Mucosa of stomach (tissue), 1 donor: Measurements from ENCODE around the gene COPS8.

Source experiments
- H3K27me3 ChIP-seq: one replicate; pipeline ENCODE4 v1.7.0; 2013; ENCODE audit warnings: mild to moderate bottlenecking, low read length; ENCODE audit not compliant: control insufficient read depth, insufficient read depth
- H3K36me3 ChIP-seq: one replicate; pipeline ENCODE4 v1.7.0; 2013; ENCODE audit warnings: low read length; ENCODE audit not compliant: control insufficient read depth, insufficient read depth
- H3K4me1 ChIP-seq: one replicate; pipeline ENCODE4 v1.7.0; 2013; ENCODE audit warnings: mild to moderate bottlenecking, low read length; ENCODE audit not compliant: control insufficient read depth, insufficient read depth
- H3K4me3 ChIP-seq: one replicate; pipeline ENCODE4 v1.7.0; 2013; ENCODE audit warnings: low read length
- H3K9ac ChIP-seq: one replicate; pipeline ENCODE4 v1.7.0; 2013; ENCODE audit warnings: mild to moderate bottlenecking, low read length, moderate library complexity
- H3K9me3 ChIP-seq: one replicate; pipeline ENCODE4 v1.7.0; 2013; ENCODE audit warnings: mild to moderate bottlenecking, low read length, moderate library complexity; ENCODE audit not compliant: control insufficient read depth
- donor health status: Pancreatic carcinoma.

The COPS8 gene

GRCh38 chr2:237092920-237093781 lies 7.5 kb downstream of the COPS8 start:
- no peaks in the 10 kb centered on the region for H3K4me1 ChIP-seq
- no peaks in the 10 kb centered on the region for H3K36me3 ChIP-seq
- H3K27me3 ChIP-seq = no peaks in the 10 kb centered on the region
- H3K4me3 ChIP-seq = no peak overlapping the region
- no peak overlapping the region for H3K9ac ChIP-seq
- no peaks in the 10 kb centered on the region for H3K9me3 ChIP-seq

GRCh38 chr2:237096201-237096600 lies 10.5 kb downstream of the COPS8 start:
- Histone ChIP-seq H3K4me1 (no peaks in the 10 kb centered on the region), H3K9me3 (no peaks in the 10 kb centered on the region), H3K27me3 (no peaks in the 10 kb centered on the region), H3K9ac (no peak overlapping the region), H3K36me3 (no peaks in the 10 kb centered on the region), H3K4me3 (no peak overlapping the region)

- Histone ChIP-seq H3K4me3 (no peak overlapping the region), H3K4me1 (no peaks in the 10 kb centered on the region), H3K9me3 (no peaks in the 10 kb centered on the region), H3K9ac (no peak overlapping the region), H3K36me3 (no peaks in the 10 kb centered on the region), H3K27me3 (no peaks in the 10 kb centered on the region)
Observed at GRCh38 chr2:237096911-237097310, 11.2 kb downstream of the COPS8 start.

GRCh38 chr2:237097326-237097910 lies 11.7 kb downstream of the COPS8 start:
- Histone ChIP-seq H3K36me3 (no peaks in the 10 kb centered on the region), H3K27me3 (no peaks in the 10 kb centered on the region), H3K4me3 (no peak overlapping the region), H3K9me3 (no peaks in the 10 kb centered on the region), H3K4me1 (no peaks in the 10 kb centered on the region), H3K9ac (no peak overlapping the region)

- no peak overlapping the region for H3K9ac ChIP-seq
- no peaks in the 10 kb centered on the region for H3K9me3 ChIP-seq
- no peaks in the 10 kb centered on the region for H3K36me3 ChIP-seq
- no peak overlapping the region for H3K4me3 ChIP-seq
- no peaks in the 10 kb centered on the region for H3K27me3 ChIP-seq
- no peaks in the 10 kb centered on the region for H3K4me1 ChIP-seq
Observed at GRCh38 chr2:237097911-237098702, 12.4 kb downstream of the COPS8 start.

DNA sequence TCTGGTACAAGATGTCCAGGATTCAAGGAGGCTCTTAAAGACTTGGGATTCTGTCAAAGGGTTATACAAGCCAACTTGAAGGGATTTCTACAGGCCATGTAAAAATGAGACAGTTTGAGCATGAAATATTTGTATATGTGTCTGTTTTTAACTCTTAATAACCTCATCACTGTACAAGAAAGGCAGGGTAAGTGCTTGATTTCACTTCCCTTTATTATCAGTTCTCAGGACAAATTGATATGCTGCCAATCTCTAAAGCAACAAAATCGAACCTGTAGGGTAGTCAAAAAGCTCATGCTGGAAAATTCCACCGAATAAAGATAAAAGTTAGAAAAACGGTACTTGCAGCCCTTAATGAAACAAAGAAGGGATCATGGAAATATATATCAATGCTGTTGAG lies 14.1 kb downstream of the COPS8 start:
- Histone ChIP-seq H3K9ac (no peak overlapping the region), H3K4me1 (no peaks in the 10 kb centered on the region), H3K4me3 (no peak overlapping the region), H3K27me3 (no peaks in the 10 kb centered on the region), H3K9me3 (no peaks in the 10 kb centered on the region), H3K36me3 (no peaks in the 10 kb centered on the region)

DNA sequence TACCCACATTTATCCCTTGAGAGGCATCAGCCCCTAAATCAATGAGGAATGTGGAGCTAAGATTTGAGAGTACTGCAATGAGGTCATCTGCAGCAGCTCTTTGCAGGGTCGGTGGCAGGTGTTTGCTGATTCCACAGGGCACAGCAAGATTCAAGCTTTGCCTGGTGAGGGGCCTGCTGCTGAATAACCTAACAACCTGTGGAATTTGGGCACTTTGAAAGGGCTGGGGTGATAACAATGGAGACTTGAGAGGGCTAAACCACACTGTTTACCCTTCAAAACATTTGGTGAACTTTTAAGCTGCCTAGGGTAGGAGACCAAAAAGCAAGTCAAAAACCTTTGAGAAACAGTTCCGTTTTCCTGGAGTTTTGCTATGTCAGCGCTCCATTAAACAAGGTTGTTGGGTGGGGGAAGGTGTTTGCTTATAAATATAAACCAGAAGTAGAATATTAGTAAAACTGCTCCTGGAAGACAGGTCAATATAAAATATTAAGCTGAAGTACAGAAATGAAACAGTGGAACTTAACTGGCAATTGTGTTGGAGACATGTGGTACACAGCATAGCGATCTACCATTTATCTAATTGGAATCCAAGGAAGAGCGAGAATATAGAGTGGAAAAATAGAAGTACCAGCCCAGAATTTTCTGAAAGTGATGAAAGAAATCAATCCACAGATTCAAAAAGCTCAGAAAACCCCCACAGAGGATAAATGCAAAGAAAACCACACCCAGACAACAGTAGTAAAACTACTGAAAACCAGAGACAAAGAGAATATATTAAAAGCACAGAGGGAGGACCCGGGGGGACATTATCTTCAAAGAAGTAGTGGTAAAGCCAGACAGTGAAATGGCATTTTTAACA lies 15.7 kb downstream of the COPS8 start:
- Histone ChIP-seq H3K9me3 (no peaks in the 10 kb centered on the region), H3K4me1 (no peaks in the 10 kb centered on the region), H3K27me3 (no peaks in the 10 kb centered on the region), H3K4me3 (no peak overlapping the region), H3K9ac (no peak overlapping the region), H3K36me3 (no peaks in the 10 kb centered on the region)

DNA sequence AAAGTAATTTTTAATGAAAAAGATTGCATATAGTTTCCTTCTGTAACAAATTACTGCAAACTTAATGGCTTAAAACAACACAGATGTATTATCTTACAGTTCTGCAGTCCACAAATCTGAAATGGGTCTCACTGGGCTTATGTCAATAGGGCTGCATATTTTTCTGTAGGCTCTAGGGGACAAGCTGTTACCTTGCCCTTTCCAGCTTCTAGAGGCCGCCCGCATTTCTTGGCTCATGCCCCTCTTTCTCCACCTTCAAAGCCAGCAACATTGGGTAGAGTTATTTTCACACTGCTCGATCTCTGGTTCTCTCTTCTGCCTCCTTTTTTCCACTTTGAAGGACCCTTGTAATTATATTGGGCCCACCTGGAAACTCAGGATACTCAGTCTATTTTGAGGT lies 16.7 kb downstream of the COPS8 start:
- Histone ChIP-seq H3K4me3 (no peak overlapping the region), H3K9ac (no peak overlapping the region), H3K36me3 (no peaks in the 10 kb centered on the region), H3K27me3 (no peaks in the 10 kb centered on the region), H3K4me1 (no peaks in the 10 kb centered on the region), H3K9me3 (no peaks in the 10 kb centered on the region)

DNA sequence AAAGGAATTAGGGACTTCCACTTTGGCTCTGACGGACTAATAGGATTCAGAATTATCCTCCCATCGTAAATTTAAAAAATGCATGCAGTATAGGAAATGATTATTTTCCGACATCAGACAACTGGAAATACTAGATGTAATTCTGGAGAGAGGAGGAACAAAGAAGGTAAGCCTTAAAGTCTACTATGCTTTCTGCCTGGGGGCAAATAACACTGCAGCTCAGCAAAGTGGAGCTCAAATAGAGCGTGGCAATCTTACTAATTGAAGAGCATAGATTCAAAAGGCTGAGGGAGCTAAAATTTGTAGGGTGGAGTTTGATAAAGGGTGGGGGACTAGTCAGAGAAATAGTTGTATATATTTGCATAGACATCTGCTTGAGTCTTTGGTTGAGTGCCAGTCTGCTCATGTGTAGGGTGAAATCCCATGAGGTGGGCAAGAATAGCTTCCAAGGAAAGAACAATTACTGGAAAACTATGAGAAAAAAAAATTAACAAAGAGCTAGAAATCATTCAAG lies 23.8 kb downstream of the COPS8 start:
- H3K4me1 ChIP-seq = no peaks in the 10 kb centered on the region
- no peaks in the 10 kb centered on the region for H3K27me3 ChIP-seq
- H3K9ac ChIP-seq = no peak overlapping the region
- no peak overlapping the region for H3K4me3 ChIP-seq
- no peaks in the 10 kb centered on the region for H3K36me3 ChIP-seq
- no peaks in the 10 kb centered on the region for H3K9me3 ChIP-seq

- Histone ChIP-seq H3K4me1 (no peaks in the 10 kb centered on the region), H3K9ac (no peak overlapping the region), H3K27me3 (no peaks in the 10 kb centered on the region), H3K4me3 (no peak overlapping the region), H3K36me3 (no peaks in the 10 kb centered on the region), H3K9me3 (no peaks in the 10 kb centered on the region)
Observed at GRCh38 chr2:237113026-237113795, 27.5 kb downstream of the COPS8 start.

GRCh38 chr2:237115870-237116269 lies 30.2 kb downstream of the COPS8 start:
- no peaks in the 10 kb centered on the region for H3K27me3 ChIP-seq
- H3K36me3 ChIP-seq = no peaks in the 10 kb centered on the region
- H3K4me1 ChIP-seq = no peaks in the 10 kb centered on the region
- no peak overlapping the region for H3K4me3 ChIP-seq
- no peaks in the 10 kb centered on the region for H3K9me3 ChIP-seq
- no peak overlapping the region for H3K9ac ChIP-seq
